K562 (cell line): ENCODE data around the gene CDKN2D. TPM values are rescaled to one million over a fixed set of nuclear protein-coding genes. Genes with fewer than 3 reads are reported as not detected.

Experiments used
- E2F1 ChIP-seq: sonication (generic); formaldehyde crosslinking; IDR thresholded peaks from 2 replicates; pipeline ENCODE4 v1.8.1; 2023; ENCODE audit warnings: mild to moderate bottlenecking, missing genetic modification reagents, moderate library complexity
- ETV5 ChIP-seq: sonication (generic); formaldehyde crosslinking; IDR thresholded peaks from 2 replicates; pipeline ENCODE4 v1.4.0; 2020; ENCODE audit warnings: low read depth, mild to moderate bottlenecking, missing genetic modification reagents
- HDAC2 ChIP-seq: fragments of 450-650 bp; IDR thresholded peaks from 2 replicates; pipeline ENCODE4 v1.6.1; 2016; ENCODE audit warnings: mild to moderate bottlenecking
- KLF16 ChIP-seq: IDR thresholded peaks from 2 replicates; pipeline ENCODE4 v1.6.1; 2016; ENCODE audit warnings: antibody characterized with exemption
- MAX ChIP-seq: sonication (generic); formaldehyde crosslinking; IDR thresholded peaks from 2 replicates; pipeline ENCODE4 v1.9.0; 2022; ENCODE audit warnings: mild to moderate bottlenecking, missing genetic modification reagents
- MCM3 ChIP-seq: fragments of 450-650 bp; IDR thresholded peaks from 2 replicates; pipeline ENCODE4 v1.6.1; 2016
- POLR2B ChIP-seq: fragments of 450-650 bp; IDR thresholded peaks from 2 replicates; pipeline ENCODE4 v1.6.1; 2018; ENCODE audit warnings: low read depth; ENCODE audit not compliant: partially characterized antibody
- PTTG1 ChIP-seq: fragments of 450-650 bp; IDR thresholded peaks from 2 replicates; pipeline ENCODE4 v1.6.1; 2016; ENCODE audit warnings: low read depth, mild to moderate bottlenecking, missing genetic modification characterization, missing compliant biosample characterization
- PURB ChIP-seq: sonication (generic); formaldehyde crosslinking; IDR thresholded peaks from 2 replicates; pipeline ENCODE4 v1.9.0; 2021; ENCODE audit warnings: low read depth, mild to moderate bottlenecking, missing genetic modification reagents
- RBFOX2 ChIP-seq: fragments of 200-400 bp; formaldehyde crosslinking; IDR thresholded peaks from 2 replicates; pipeline ENCODE4 v1.6.1; 2017; ENCODE audit warnings: low read depth, mild to moderate bottlenecking, low read length, moderate library complexity
- SRSF1 ChIP-seq: fragments of 200-400 bp; formaldehyde crosslinking; IDR thresholded peaks from 2 replicates; pipeline ENCODE4 v1.6.1; 2017; ENCODE audit warnings: mild to moderate bottlenecking, low read depth, low read length, moderate library complexity
- TGIF2 ChIP-seq: sonication (generic); formaldehyde crosslinking; IDR thresholded peaks from 2 replicates; pipeline ENCODE4 v1.8.1; 2022; ENCODE audit warnings: mild to moderate bottlenecking, missing genetic modification reagents, moderate library complexity
- ZNF3 ChIP-seq: fragments of 250-450 bp; sonication (Bioruptor Pico); IDR thresholded peaks from 2 replicates; pipeline ENCODE4 v1.5.0; 2021; ENCODE audit warnings: mild to moderate bottlenecking, moderate library complexity
- ZNF785 ChIP-seq: fragments of 250-450 bp; sonication (Bioruptor Pico); IDR thresholded peaks from 2 replicates; pipeline ENCODE4 v1.4.0; 2020; ENCODE audit warnings: mild to moderate bottlenecking
- polyA plus RNA-seq, 8 experiments: library from polyadenylated mRNA; depleted of rRNA in 4 of 8; stranded (reverse) in 5 of 8; unstranded in 3 of 8; fragments of >200 nt; fragmentation: Nextera tagmentation in 2 of 8; fragmentation: Illumina TruSeq in 1 of 8; extraction: Ambion mirVana in 2 of 8; extraction: Trizol in 1 of 8; gene quantifications; 2 replicates each; pipeline versions ENCODE4 v1.2.1 to v1.2.3, GENCODE V29; 2011 to 2014; ENCODE audit warnings: inconsistent platforms in 1 of 8, missing spikeins in 1 of 8
- total RNA-seq, 7 experiments: library from RNA; depleted of rRNA in 6 of 7; stranded (reverse); fragments of >200 nt in 6 of 7; fragmentation: Illumina TruSeq in 2 of 7; extraction: Trizol in 2 of 7; gene quantifications; 2 replicates each; pipeline versions ENCODE4 v1.2.1 to v1.2.3, GENCODE V29; 2011 to 2021; ENCODE audit warnings: low replicate concordance in 1 of 7
- TF ChIP-seq, protein P1 (sequence below): fragments of 450-650 bp; formaldehyde crosslinking; IDR thresholded peaks from 2 replicates; pipeline ENCODE4 v1.4.0; 2020; ENCODE audit warnings: mild to moderate bottlenecking, moderate library complexity

CDKN2D gene
- total and polyA plus RNA-seq, 9 of the 15 experiments (the other 6 are each of a cell fraction or from before 2014, with no cell fraction given), result 0.41 to 8.2 (median 3.7) TPM

- TF ChIP-seq, protein P1, sequence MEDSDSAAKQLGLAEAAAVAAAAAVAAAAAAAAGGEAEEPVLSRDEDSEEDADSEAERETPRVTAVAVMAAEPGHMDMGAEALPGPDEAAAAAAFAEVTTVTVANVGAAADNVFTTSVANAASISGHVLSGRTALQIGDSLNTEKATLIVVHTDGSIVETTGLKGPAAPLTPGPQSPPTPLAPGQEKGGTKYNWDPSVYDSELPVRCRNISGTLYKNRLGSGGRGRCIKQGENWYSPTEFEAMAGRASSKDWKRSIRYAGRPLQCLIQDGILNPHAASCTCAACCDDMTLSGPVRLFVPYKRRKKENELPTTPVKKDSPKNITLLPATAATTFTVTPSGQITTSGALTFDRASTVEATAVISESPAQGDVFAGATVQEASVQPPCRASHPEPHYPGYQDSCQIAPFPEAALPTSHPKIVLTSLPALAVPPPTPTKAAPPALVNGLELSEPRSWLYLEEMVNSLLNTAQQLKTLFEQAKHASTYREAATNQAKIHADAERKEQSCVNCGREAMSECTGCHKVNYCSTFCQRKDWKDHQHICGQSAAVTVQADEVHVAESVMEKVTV, result no peak
- no peak for TF ChIP-seq SRSF1
- no peak for TF ChIP-seq ZNF3 (CRISPR knock-in tag)
- no peak for TF ChIP-seq PURB (CRISPR knock-in tag)
- TF ChIP-seq PTTG1 (tag), result no peak
- TF ChIP-seq RBFOX2, result peak; percentile 91
- TF ChIP-seq ZNF785, result no peak
- TF ChIP-seq E2F1 (CRISPR knock-in tag), result peak; percentile 88; the same call in 1 of the 2 replicates
- peak; percentile 90 for TF ChIP-seq MAX
- TF ChIP-seq KLF16, result no peak
- peak; percentile 58; the same call in 1 of the 2 replicates for TF ChIP-seq ETV5 (CRISPR knock-in tag)
- TF ChIP-seq TGIF2 (CRISPR knock-in tag), result no peak
- no peak for TF ChIP-seq HDAC2
- TF ChIP-seq POLR2B, result peak; percentile 81
- no peak for TF ChIP-seq MCM3
Observed at GRCh38 chr19:10565567-10566407, 3.0 kb downstream of the CDKN2D start, which contains the start of gene KRI1 (continued).
